Measurements from ENCODE around the gene DHPS.
"Not testable (repeated sequence)": the region's sequence is repeated elsewhere in the genome, so short reads cannot be mapped to it uniquely, and the experiment has no call there.

GRCh38 chr19:12643716-12644115, 38.0 kb downstream of the DHPS start:
- TF ChIP-seq POLR2AphosphoS5 (IDR thresholded peaks at IDR 0.05; ENCODE audit: low read depth, low read length); POLR2A (IDR thresholded peaks at IDR 0.05; ENCODE audit: low read depth, low read length); TAF1 (IDR thresholded peaks at IDR 0.05; ENCODE audit: low read depth, low read length); SPI1 (IDR thresholded peaks at IDR 0.05; ENCODE audit: low read depth, low read length); PAX5 (IDR thresholded peaks at IDR 0.05; ENCODE audit: insufficient read depth, low read length, severe bottlenecking); POU2F2 (IDR thresholded peaks at IDR 0.05; ENCODE audit: low read depth, low read length): not testable (repeated sequence)
